Panc1 (cell line): ENCODE data around the gene PRKCQ. TPM values are rescaled to one million over a fixed set of nuclear protein-coding genes. Genes with fewer than 3 reads are reported as not detected.

Experiments
- ATAC-seq: fragments of 200-7000 bp; cut with Tn5 transposase; 2 replicates; pipeline ENCODE4 v1.9.1; 2020; ENCODE audit warnings: mild to moderate bottlenecking, moderate library complexity
- BruUV-seq: library from RNA; stranded (reverse); fragments of 400-500 nt; replicated peaks from 2 replicates; lab custom pipeline; 2021; lab: Mats Ljungman, UMichigan
- CTCF ChIA-PET: fragments of 300-600 bp; sonication (Branson Sonifier 250); formaldehyde crosslinking; loops from one replicate; lab custom pipeline; 2022; ENCODE audit warnings: antibody characterized with exemption; lab: Charles Lee
- POLR2A ChIA-PET: fragments of 300-600 bp; sonication (Branson Sonifier 250); formaldehyde crosslinking; loops from one replicate; lab custom pipeline; 2022; ENCODE audit warnings: antibody characterized with exemption; lab: Charles Lee
- DNase-seq: peaks from one replicate; pipeline ENCODE4 v3.0.0-alpha.2; 2010; ENCODE audit warnings: low read depth, low spot score
- H3K27ac ChIP-seq: 2 replicates; pipeline ENCODE4 v1.5.1; 2011; ENCODE audit warnings: mild to moderate bottlenecking, low read length, inconsistent platforms
- H3K27me3 ChIP-seq: fragments of 200-500 bp; sonication (Bioruptor generic); 2 replicates; pipeline ENCODE4 v1.6.0; 2014; ENCODE audit warnings: low read length, inconsistent platforms; ENCODE audit not compliant: control insufficient read depth, insufficient read depth
- H3K36me3 ChIP-seq: fragments of 200-500 bp; sonication (Bioruptor generic); 2 replicates; pipeline ENCODE4 v1.5.1; 2014; ENCODE audit warnings: inconsistent platforms, mild to moderate bottlenecking, low read length, moderate library complexity; ENCODE audit not compliant: control insufficient read depth, insufficient read depth
- H3K4me1 ChIP-seq: 2 replicates; pipeline ENCODE4 v1.5.1; 2011; ENCODE audit warnings: inconsistent platforms, mild to moderate bottlenecking, low read length, moderate library complexity; ENCODE audit not compliant: control insufficient read depth, insufficient read depth
- H3K4me3 ChIP-seq, 2 experiments: 2 replicates each; pipeline ENCODE4 v1.5.1; 2011 to 2012; ENCODE audit warnings: low read depth in 2 of 2, low read length in 2 of 2, mild to moderate bottlenecking in 2 of 2, inconsistent platforms in 1 of 2, moderate library complexity in 1 of 2
- H3K9me3 ChIP-seq: fragments of 200-500 bp; sonication (Bioruptor generic); 2 replicates; pipeline ENCODE4 v1.5.1; 2014; ENCODE audit warnings: low read depth, mild to moderate bottlenecking, inconsistent platforms, low read length, moderate library complexity; ENCODE audit not compliant: control insufficient read depth, insufficient read depth
- CTCF ChIP-seq: fragments of 450-650 bp; IDR thresholded peaks from 2 replicates; pipeline ENCODE4 v1.5.1; 2017; ENCODE audit warnings: mild to moderate bottlenecking
- POLR2AphosphoS5 ChIP-seq: IDR thresholded peaks from 2 replicates; pipeline ENCODE4 v1.6.1; 2012; ENCODE audit warnings: mild to moderate bottlenecking, low read depth, low read length, moderate library complexity
- REST ChIP-seq, 2 experiments: IDR thresholded peaks; 2 replicates each; pipeline ENCODE4 v1.6.1; 2011 to 2012; ENCODE audit warnings: low read depth in 2 of 2, control low read depth in 1 of 2, low read length in 1 of 2, mild to moderate bottlenecking in 1 of 2, moderate library complexity in 1 of 2; ENCODE audit not compliant: insufficient read depth in 1 of 2
- SIN3A ChIP-seq: IDR thresholded peaks from 2 replicates; pipeline ENCODE4 v1.6.1; 2012; ENCODE audit warnings: low read depth, mild to moderate bottlenecking, low read length, moderate library complexity, borderline replicate concordance; ENCODE audit not compliant: insufficient read depth
- TCF7L2 ChIP-seq: IDR thresholded peaks from 2 replicates; pipeline ENCODE4 v1.6.1; 2011; ENCODE audit warnings: mild to moderate bottlenecking, low read depth, low read length, inconsistent platforms
- in situ Hi-C: cut with HindIII; loops from 2 replicates; pipeline ENCODE4 v1.10.0; 2016; ENCODE audit warnings: low sequenced_read_pairs, low pct_unique_long_range_greater_than_20kb
- intact Hi-C: fragments of 100-400 bp; cut with micrococcal nuclease; formaldehyde crosslinking; loops from one replicate; pipeline ENCODE4 v1.10.0; 2022; ENCODE audit not compliant: unreplicated experiment
- total RNA-seq: library from RNA; stranded (reverse); gene quantifications from one replicate; pipeline ENCODE4 v1.2.1, GENCODE V29; 2021; ENCODE audit not compliant: unreplicated experiment

The PRKCQ gene
- total RNA-seq, 1 experiment from 2014 or later: 0.23 TPM

GRCh38 chr10:6592080-6592479, 12.0 kb upstream of the PRKCQ start:
- POLR2A ChIA-PET: no interaction called here
- TF ChIP-seq POLR2AphosphoS5: no peak
- no peak for TF ChIP-seq CTCF
- TF ChIP-seq TCF7L2: no peak
- no peak for TF ChIP-seq REST (IDR thresholded peaks at IDR 0.05; ENCODE audit: insufficient read depth in 1 of 2, low read depth in 2 of 2, low read length in 1 of 2)
- no peak for TF ChIP-seq SIN3A
- H3K9me3 ChIP-seq: no peaks in the 10 kb centered on the region
- DNase-seq (no peak), ATAC-seq (no peak)
- in situ Hi-C loops (no loop called here), intact Hi-C loops (no loop called here)
- no peak overlapping the region for H3K4me3 ChIP-seq
- no peaks in the 10 kb centered on the region; the same call in 1 of the 2 replicates for H3K27me3 ChIP-seq
- no peak overlapping the region for H3K27ac ChIP-seq
- CTCF ChIA-PET: no interaction called here
- no peaks in the 10 kb centered on the region for H3K36me3 ChIP-seq
- H3K4me1 ChIP-seq: no peaks in the 10 kb centered on the region
- no TSS peak for BruUV-seq

- Histone ChIP-seq H3K27me3 (no peaks in the 10 kb centered on the region; the same call in 1 of the 2 replicates), H3K36me3 (no peaks in the 10 kb centered on the region), H3K27ac (no peak overlapping the region), H3K9me3 (no peaks in the 10 kb centered on the region), H3K4me1 (no peaks in the 10 kb centered on the region), H3K4me3 (no peak overlapping the region)
- no peak for ATAC-seq
- no peak for DNase-seq
- ChIA-PET POLR2A (no interaction called here), CTCF (no interaction called here)
- in situ Hi-C loops: no loop called here
- intact Hi-C loops: no loop called here
- no TSS peak for BruUV-seq
- TF ChIP-seq POLR2AphosphoS5 (no peak), SIN3A (no peak), REST (IDR thresholded peaks at IDR 0.05; ENCODE audit: insufficient read depth in 1 of 2, low read depth in 2 of 2, low read length in 1 of 2) (no peak), TCF7L2 (no peak), CTCF (no peak)
Measured at GRCh38 chr10:6591668-6592067, 11.6 kb upstream of the PRKCQ start.
